Fibroblast of lung (primary cell): ENCODE measurements around the gene SLC23A2. TPM values are rescaled to one million over a fixed set of nuclear protein-coding genes. Genes with fewer than 3 reads are reported as not detected.

Experiments used
- DNase-seq, 2 donors: peaks; one replicate each; pipeline versions ENCODE4 v3.0.0 to v3.0.0-alpha.2; 2010; ENCODE audit warnings: low read depth in 2 of 2
- H2AFZ ChIP-seq: 2 replicates; pipeline ENCODE4 v1.5.1; 2012; ENCODE audit warnings: low read length, control low read depth, inconsistent platforms
- H3K27ac ChIP-seq: 2 replicates; pipeline ENCODE4 v1.5.1; 2011; ENCODE audit warnings: low read length, control low read depth; ENCODE audit not compliant: insufficient read depth
- H3K27me3 ChIP-seq: 2 replicates; pipeline ENCODE4 v1.5.1; 2011; ENCODE audit warnings: mild to moderate bottlenecking, low read length; ENCODE audit not compliant: control insufficient read depth, insufficient read depth
- H3K36me3 ChIP-seq: 2 replicates; pipeline ENCODE4 v1.5.1; 2011; ENCODE audit warnings: low read length; ENCODE audit not compliant: control insufficient read depth, insufficient read depth
- H3K4me1 ChIP-seq: 2 replicates; pipeline ENCODE4 v1.5.1; 2011; ENCODE audit warnings: low read length; ENCODE audit not compliant: control insufficient read depth, insufficient read depth; ENCODE audit errors: extremely low read depth
- H3K4me2 ChIP-seq: 2 replicates; pipeline ENCODE4 v1.5.1; 2011; ENCODE audit warnings: low read length, control low read depth; ENCODE audit not compliant: insufficient read depth; ENCODE audit errors: extremely low read depth
- H3K4me3 ChIP-seq, 4 experiments: fragments of 200-600 bp in 1 of 4; sonication (generic) in 1 of 4; replicated peaks in 1 of 4; 2 replicates each; pipeline ENCODE4 v1.5.1; 2011 to 2016; ENCODE audit warnings: low read length in 4 of 4, low read depth in 3 of 4, mild to moderate bottlenecking in 3 of 4, control low read depth in 2 of 4, inconsistent platforms in 1 of 4, mixed read lengths in 1 of 4; ENCODE audit not compliant: insufficient read depth in 1 of 4; ENCODE audit errors: control extremely low read depth in 1 of 4
- H3K79me2 ChIP-seq: 2 replicates; pipeline ENCODE4 v1.5.1; 2012; ENCODE audit warnings: mild to moderate bottlenecking, low read length, inconsistent platforms; ENCODE audit not compliant: control insufficient read depth, insufficient read depth
- H3K9ac ChIP-seq: 2 replicates; pipeline ENCODE4 v1.5.1; 2011; ENCODE audit warnings: mild to moderate bottlenecking, low read length, control low read depth; ENCODE audit not compliant: insufficient read depth
- H3K9me3 ChIP-seq: 2 replicates; pipeline ENCODE4 v1.5.1; 2012; ENCODE audit warnings: low read depth, low read length; ENCODE audit not compliant: control insufficient read depth, insufficient read depth
- H4K20me1 ChIP-seq: 2 replicates; pipeline ENCODE4 v1.5.1; 2011; ENCODE audit warnings: low read length; ENCODE audit not compliant: control insufficient read depth, insufficient read depth; ENCODE audit errors: extremely low read depth
- EZH2 ChIP-seq: IDR thresholded peaks from 2 replicates; pipeline ENCODE4 v1.5.1; 2012; ENCODE audit warnings: low read length, control low read depth, mild to moderate bottlenecking; ENCODE audit errors: missing control alignments
- polyA plus RNA-seq, 2 donors: library from polyadenylated mRNA; depleted of rRNA in 1 of 2; stranded (reverse) in 1 of 2; unstranded in 1 of 2; fragments of >200 nt; gene quantifications; 2 replicates each; pipeline ENCODE4 v1.2.1, GENCODE V29; 2011 to 2012; ENCODE audit warnings: missing spikeins in 1 of 2
- total RNA-seq: library from RNA; depleted of rRNA; stranded (reverse); fragments of >200 nt; gene quantifications from 2 replicates; pipeline ENCODE4 v1.2.1, GENCODE V29; 2014
- TF ChIP-seq, protein P1 (sequence below), 2 donors: IDR thresholded peaks in 1 of 2; conservative IDR thresholded peaks in 1 of 2; 1 replicate in 1 of 2; 2 replicates in 1 of 2; pipeline ENCODE4 v1.5.1; 2011 to 2012; ENCODE audit warnings: low read length in 2 of 2, control low read depth in 1 of 2, inconsistent platforms in 1 of 2, low read depth in 1 of 2, mild to moderate bottlenecking in 1 of 2

Gene SLC23A2
- total and polyA plus RNA-seq, 2 donors (not counting 1 experiment from before 2014, with no cell fraction given): 12.1 to 17.5 TPM

DNA sequence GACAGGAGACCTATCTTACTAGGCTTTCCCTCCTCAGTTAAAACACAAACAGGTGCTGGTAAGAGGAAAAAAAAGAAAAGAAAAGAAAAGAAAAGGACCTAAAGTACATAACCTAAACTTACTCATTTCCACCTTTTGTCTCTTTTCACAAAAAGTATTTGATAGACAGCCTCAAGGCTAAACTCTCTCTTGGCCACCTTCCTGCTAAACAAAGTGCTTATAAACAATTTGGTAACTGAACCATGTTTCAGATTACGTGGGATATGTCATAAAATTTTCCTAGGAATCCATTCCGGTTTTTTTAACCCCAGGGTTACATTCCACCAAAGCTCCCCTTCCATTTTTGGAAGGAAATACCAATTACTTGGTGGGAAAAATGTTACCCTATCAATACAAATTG, 170.6 kb downstream of the SLC23A2 start:
- Histone ChIP-seq H3K4me3 (no peak overlapping the region), H4K20me1 (no peaks in the 10 kb centered on the region), H3K9me3 (no peaks in the 10 kb centered on the region), H3K4me2 (no peak overlapping the region), H3K27me3 (peaks cover 5% of the 10 kb centered on the region), H3K9ac (no peak overlapping the region), H3K36me3 (no peaks in the 10 kb centered on the region), H3K79me2 (no peaks in the 10 kb centered on the region), H3K27ac (no peak overlapping the region), H3K4me1 (no peaks in the 10 kb centered on the region), H2AFZ (no peak overlapping the region)
- no peak for DNase-seq
- TF ChIP-seq, protein P1, sequence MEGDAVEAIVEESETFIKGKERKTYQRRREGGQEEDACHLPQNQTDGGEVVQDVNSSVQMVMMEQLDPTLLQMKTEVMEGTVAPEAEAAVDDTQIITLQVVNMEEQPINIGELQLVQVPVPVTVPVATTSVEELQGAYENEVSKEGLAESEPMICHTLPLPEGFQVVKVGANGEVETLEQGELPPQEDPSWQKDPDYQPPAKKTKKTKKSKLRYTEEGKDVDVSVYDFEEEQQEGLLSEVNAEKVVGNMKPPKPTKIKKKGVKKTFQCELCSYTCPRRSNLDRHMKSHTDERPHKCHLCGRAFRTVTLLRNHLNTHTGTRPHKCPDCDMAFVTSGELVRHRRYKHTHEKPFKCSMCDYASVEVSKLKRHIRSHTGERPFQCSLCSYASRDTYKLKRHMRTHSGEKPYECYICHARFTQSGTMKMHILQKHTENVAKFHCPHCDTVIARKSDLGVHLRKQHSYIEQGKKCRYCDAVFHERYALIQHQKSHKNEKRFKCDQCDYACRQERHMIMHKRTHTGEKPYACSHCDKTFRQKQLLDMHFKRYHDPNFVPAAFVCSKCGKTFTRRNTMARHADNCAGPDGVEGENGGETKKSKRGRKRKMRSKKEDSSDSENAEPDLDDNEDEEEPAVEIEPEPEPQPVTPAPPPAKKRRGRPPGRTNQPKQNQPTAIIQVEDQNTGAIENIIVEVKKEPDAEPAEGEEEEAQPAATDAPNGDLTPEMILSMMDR (conservative IDR thresholded peaks at IDR 0.05 in 1 of 2, IDR thresholded peaks at IDR 0.05 in 1 of 2; ENCODE audit: low read depth in 1 of 2, low read length in 2 of 2): no peak
- no peak for TF ChIP-seq EZH2

DNA sequence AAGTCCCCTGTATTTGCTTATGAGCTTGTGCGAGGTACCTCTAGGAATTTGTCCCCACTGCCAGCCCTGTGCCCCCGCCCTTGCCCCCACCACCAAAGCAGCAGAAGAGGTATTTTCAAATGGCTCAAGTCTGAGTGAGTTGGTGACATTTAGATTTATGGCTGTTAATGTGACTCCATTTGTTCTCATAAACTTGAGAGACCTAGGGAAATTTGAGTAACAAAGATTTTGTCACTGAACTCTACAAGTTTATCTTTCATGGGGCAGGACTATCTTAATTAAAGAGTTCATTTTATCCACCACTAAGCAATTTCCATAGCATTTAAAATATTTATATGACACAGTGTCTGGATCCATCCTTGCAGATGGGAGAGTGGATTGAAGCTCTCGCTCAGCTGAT, 171.1 kb downstream of the SLC23A2 start:
- Histone ChIP-seq H3K4me3 (no peak overlapping the region), H3K4me2 (no peak overlapping the region), H3K9ac (no peak overlapping the region), H3K27me3 (peaks cover 5% of the 10 kb centered on the region), H4K20me1 (no peaks in the 10 kb centered on the region), H3K4me1 (no peaks in the 10 kb centered on the region), H2AFZ (no peak overlapping the region), H3K36me3 (no peaks in the 10 kb centered on the region), H3K79me2 (no peaks in the 10 kb centered on the region), H3K27ac (no peak overlapping the region), H3K9me3 (no peaks in the 10 kb centered on the region)
- TF ChIP-seq, protein P1 (conservative IDR thresholded peaks at IDR 0.05 in 1 of 2, IDR thresholded peaks at IDR 0.05 in 1 of 2; ENCODE audit: low read depth in 1 of 2, low read length in 2 of 2): no peak
- TF ChIP-seq EZH2: no peak
- no peak for DNase-seq

DNA sequence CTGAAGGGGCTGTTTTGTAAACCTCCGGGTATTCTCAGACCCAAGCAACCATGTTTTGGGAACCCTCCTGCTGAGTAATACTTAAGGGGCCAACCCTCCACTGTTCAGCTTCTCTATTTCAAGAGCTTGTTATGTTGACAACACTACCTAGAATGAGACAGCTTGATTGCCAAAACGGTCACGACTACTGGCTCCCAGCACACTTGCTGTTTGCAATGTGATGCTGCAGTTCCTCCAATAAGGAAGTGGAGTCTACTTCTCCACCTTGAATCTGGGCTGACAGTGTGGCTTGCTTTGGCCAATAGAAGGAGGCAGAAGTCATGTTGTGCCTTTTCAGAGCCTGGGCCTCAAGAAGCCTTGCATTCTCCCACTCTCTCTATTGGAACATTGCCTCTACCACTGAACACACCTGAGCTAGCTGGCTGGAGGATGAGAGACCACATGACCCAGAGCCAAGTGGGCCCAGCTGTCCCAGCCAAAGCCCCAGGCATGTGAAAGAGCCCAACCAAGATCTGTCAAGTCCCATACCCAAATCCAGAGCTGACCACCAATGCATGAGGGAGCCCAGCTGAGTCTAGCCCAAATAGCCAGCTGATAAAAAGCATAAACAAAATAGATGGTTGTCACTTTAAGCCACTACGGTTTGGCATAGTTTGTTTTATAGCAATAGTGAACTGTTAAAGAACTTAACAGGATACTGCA, 171.6 kb downstream of the SLC23A2 start:
- no peaks in the 10 kb centered on the region for H4K20me1 ChIP-seq
- peaks cover 5% of the 10 kb centered on the region for H3K27me3 ChIP-seq
- no peak overlapping the region for H3K27ac ChIP-seq
- H3K4me2 ChIP-seq: no peak overlapping the region
- TF ChIP-seq, protein P1 (conservative IDR thresholded peaks at IDR 0.05 in 1 of 2, IDR thresholded peaks at IDR 0.05 in 1 of 2; ENCODE audit: low read depth in 1 of 2, low read length in 2 of 2): no peak
- no peak for TF ChIP-seq EZH2
- no peak overlapping the region for H2AFZ ChIP-seq
- H3K4me1 ChIP-seq: no peaks in the 10 kb centered on the region
- H3K36me3 ChIP-seq: no peaks in the 10 kb centered on the region
- no peaks in the 10 kb centered on the region for H3K79me2 ChIP-seq
- no peak overlapping the region for H3K9ac ChIP-seq
- H3K9me3 ChIP-seq: no peaks in the 10 kb centered on the region
- no peak for DNase-seq
- H3K4me3 ChIP-seq: no peak overlapping the region
